CD4-positive, alpha-beta memory T cell (primary cell): ENCODE measurements around the gene RGMA. TPM values are rescaled to one million over a fixed set of nuclear protein-coding genes. Genes with fewer than 3 reads are reported as not detected.

Source experiments
- CTCF ChIA-PET: fragments of 350-600 bp; sonication (Branson Sonifier 250); formaldehyde crosslinking; loops from one replicate; lab custom pipeline; 2021; ENCODE audit warnings: inconsistent platforms; ENCODE audit not compliant: partially characterized antibody; lab: Charles Lee
- POLR2A ChIA-PET: fragments of 350-600 bp; sonication (Branson Sonifier 250); formaldehyde crosslinking; loops from one replicate; lab custom pipeline; 2021; ENCODE audit not compliant: partially characterized antibody; lab: Charles Lee
- DNase-seq, 5 donors: peaks; one replicate each; pipeline versions ENCODE4 v3.0.0 to v3.0.0-alpha.2; 2020 to 2022; ENCODE audit warnings: mixed read lengths in 1 of 5
- H3K27ac ChIP-seq: one replicate; pipeline ENCODE4 v1.7.0; 2013; ENCODE audit warnings: low read depth, low read length
- H3K27me3 ChIP-seq: 2 replicates; pipeline ENCODE4 v1.7.0; 2013; ENCODE audit warnings: mild to moderate bottlenecking, low read length, moderate library complexity; ENCODE audit not compliant: insufficient read depth
- H3K36me3 ChIP-seq: 2 replicates; pipeline ENCODE4 v1.7.0; 2013; ENCODE audit warnings: mild to moderate bottlenecking, low read length, moderate library complexity; ENCODE audit not compliant: insufficient read depth
- H3K4me1 ChIP-seq: 2 replicates; pipeline ENCODE4 v1.7.0; 2013; ENCODE audit warnings: mild to moderate bottlenecking, low read length, moderate library complexity; ENCODE audit not compliant: insufficient read depth
- H3K4me3 ChIP-seq, 2 donors: one replicate each; pipeline ENCODE4 v1.7.0; 2013; ENCODE audit warnings: low read length in 2 of 2, mild to moderate bottlenecking in 1 of 2
- H3K9me3 ChIP-seq, 2 donors: one replicate each; pipeline ENCODE4 v1.7.0; 2013; ENCODE audit warnings: low read length in 2 of 2, control low read depth in 1 of 2; ENCODE audit not compliant: control insufficient read depth in 1 of 2
- H3K27ac Mint-ChIP-seq, 7 donors: one replicate each; pipeline ENCODE4 v1.8.0; 2020 to 2021; ENCODE audit warnings: mixed read lengths in 7 of 7, mild to moderate bottlenecking in 6 of 7, inconsistent platforms in 3 of 7, moderate library complexity in 3 of 7
- H3K27me3 Mint-ChIP-seq, 2 donors: one replicate each; pipeline ENCODE4 v1.8.0; 2020 to 2021; ENCODE audit warnings: mixed read lengths in 2 of 2
- H3K36me3 Mint-ChIP-seq, 2 donors: one replicate each; pipeline ENCODE4 v1.8.0; 2020 to 2021; ENCODE audit warnings: mixed read lengths in 2 of 2, inconsistent platforms in 1 of 2, mild to moderate bottlenecking in 1 of 2
- H3K4me1 Mint-ChIP-seq, 4 donors: one replicate each; pipeline ENCODE4 v1.8.0; 2020 to 2021; ENCODE audit warnings: mixed read lengths in 4 of 4, mild to moderate bottlenecking in 1 of 4
- H3K4me3 Mint-ChIP-seq, 8 donors: one replicate each; pipeline ENCODE4 v1.8.0; 2020 to 2021; ENCODE audit warnings: mixed read lengths in 8 of 8, mild to moderate bottlenecking in 7 of 8, moderate library complexity in 6 of 8, inconsistent platforms in 3 of 8
- H3K9me3 Mint-ChIP-seq, 8 donors: one replicate each; pipeline ENCODE4 v1.8.0; 2020 to 2021; ENCODE audit warnings: mixed read lengths in 8 of 8, mild to moderate bottlenecking in 5 of 8, inconsistent platforms in 3 of 8, moderate library complexity in 1 of 8
- intact Hi-C: fragments of 100-400 bp; cut with micrococcal nuclease; formaldehyde crosslinking; loops from one replicate; pipeline ENCODE4 v1.15.1; 2023
- polyA plus RNA-seq, 2 donors: library from polyadenylated mRNA; unstranded; fragments of 300-500 nt; fragmentation: Illumina TruSeq; gene quantifications; one replicate each; pipeline ENCODE4 v1.2.3, GENCODE V29; 2021
- total RNA-seq, 2 experiments: library from RNA; stranded (reverse); gene quantifications; one replicate each; pipeline ENCODE4 v1.2.3, GENCODE V29; 2021

RGMA gene
- total and polyA plus RNA-seq, 4 experiments from 2014 or later: not detected

GRCh38 chr15:93093765-93094164 is 4.8 kb upstream of the RGMA start:
- ChIA-PET POLR2A (no interaction called here), CTCF (no interaction called here)
- no peaks in the 10 kb centered on the region for H3K36me3 ChIP-seq
- H3K9me3 ChIP-seq: no peaks in the 10 kb centered on the region
- Mint-ChIP-seq H3K4me1 (peaks cover 2 to 10% (median 4%) of the 10 kb centered on the region in 4 donors), H3K36me3 (no peaks in the 10 kb centered on the region), H3K27ac (no peak overlapping the region), H3K27me3 (peaks cover 13 to 16% of the 10 kb centered on the region in 2 donors), H3K9me3 (no peaks in the 10 kb centered on the region), H3K4me3 (no peak overlapping the region)
- no peak overlapping the region for H3K27ac ChIP-seq
- DNase-seq: no peak
- H3K27me3 ChIP-seq: peaks cover 10% of the 10 kb centered on the region
- peaks cover 4% of the 10 kb centered on the region for H3K4me1 ChIP-seq
- intact Hi-C loops: no loop called here
- H3K4me3 ChIP-seq: no peak overlapping the region

GRCh38 chr15:93091465-93091864 is 2.5 kb upstream of the RGMA start:
- Mint-ChIP-seq H3K36me3 (no peaks in the 10 kb centered on the region), H3K4me1 (peaks cover 6 to 16% (median 11%) of the 10 kb centered on the region in 4 donors), H3K4me3 (no peak overlapping the region), H3K27ac (no peak overlapping the region), H3K27me3 (peaks cover 29 to 34% of the 10 kb centered on the region in 2 donors), H3K9me3 (no peaks in the 10 kb centered on the region)
- H3K4me1 ChIP-seq: peaks cover 17% of the 10 kb centered on the region
- intact Hi-C loops: no loop called here
- peaks cover 24% of the 10 kb centered on the region for H3K27me3 ChIP-seq
- H3K9me3 ChIP-seq: no peaks in the 10 kb centered on the region
- POLR2A ChIA-PET: no interaction called here
- H3K4me3 ChIP-seq: no peak overlapping the region
- H3K36me3 ChIP-seq: no peaks in the 10 kb centered on the region
- CTCF ChIA-PET: no interaction called here
- no peak overlapping the region for H3K27ac ChIP-seq
- DNase-seq: no peak

GRCh38 chr15:93089727-93090305 is 805 bp upstream of the RGMA start:
- Mint-ChIP-seq H3K36me3 (no peaks in the 10 kb centered on the region), H3K27me3 (peaks cover 39 to 45% of the 10 kb centered on the region in 2 donors), H3K4me1 (peaks cover 6 to 16% (median 11%) of the 10 kb centered on the region in 4 donors), H3K9me3 (no peaks in the 10 kb centered on the region), H3K27ac (no peak overlapping the region), H3K4me3 (peak overlapping the region; percentile 71 to 88 (median 80))
- ChIA-PET CTCF (interaction anchor here (0.6 to 1.6 kb wide), 2 partner anchors 19 to 1030 kb away, joined by 3 to 4 read pairs; no protein-coding TSS in a partner anchor), POLR2A (no interaction called here)
- Histone ChIP-seq H3K4me1 (peaks cover 17% of the 10 kb centered on the region), H3K4me3 (no peak overlapping the region), H3K27ac (no peak overlapping the region), H3K9me3 (no peaks in the 10 kb centered on the region), H3K27me3 (peaks cover 28% of the 10 kb centered on the region), H3K36me3 (no peaks in the 10 kb centered on the region)
- intact Hi-C loops: loop anchor here (5.0 to 10.0 kb wide), 2 partner anchors 245 to 1232 kb away; no protein-coding TSS in a partner anchor
- DNase-seq: no peak

GRCh38 chr15:93088200-93088980 is 621 bp downstream of the RGMA start:
- Histone ChIP-seq H3K27me3 (peaks cover 28% of the 10 kb centered on the region), H3K4me3 (peak overlapping the region in 1 of 2 donors; percentile 35), H3K9me3 (no peaks in the 10 kb centered on the region), H3K4me1 (peaks cover 17% of the 10 kb centered on the region), H3K27ac (no peak overlapping the region), H3K36me3 (no peaks in the 10 kb centered on the region)
- ChIA-PET POLR2A (interaction anchor here (1.4 to 1.9 kb wide), 3 partner anchors 53 to 1236 kb away, joined by 3 to 9 read pairs (median 4); no protein-coding TSS in a partner anchor), CTCF (interaction anchor here (0.7 to 2.1 kb wide), 37 partner anchors 8 to 1236 kb away, joined by 3 to 22 read pairs (median 4); no protein-coding TSS in a partner anchor)
- Mint-ChIP-seq H3K36me3 (no peaks in the 10 kb centered on the region), H3K4me3 (peak overlapping the region; percentile 79 to 89 (median 84)), H3K27ac (peak overlapping the region in 1 of 7 donors; percentile 65), H3K27me3 (peaks cover 48% of the 10 kb centered on the region in 2 donors), H3K4me1 (peaks cover 6 to 16% (median 11%) of the 10 kb centered on the region in 4 donors), H3K9me3 (no peaks in the 10 kb centered on the region)
- intact Hi-C loops: loop anchor here (5.0 to 10.0 kb wide), 2 partner anchors 246 to 1234 kb away; no protein-coding TSS in a partner anchor
- DNase-seq: peak in 4 of 5 donors; percentile 11 to 35 (median 17)

- peak overlapping the region in 1 of 7 donors; percentile 55 for H3K27ac Mint-ChIP-seq
- Histone ChIP-seq H3K27me3 (peaks cover 28% of the 10 kb centered on the region), H3K4me3 (peak overlapping the region in 1 of 2 donors; percentile 35), H3K9me3 (no peaks in the 10 kb centered on the region), H3K36me3 (no peaks in the 10 kb centered on the region), H3K27ac (no peak overlapping the region), H3K4me1 (peaks cover 17% of the 10 kb centered on the region)
- peaks cover 50 to 51% of the 10 kb centered on the region in 2 donors for H3K27me3 Mint-ChIP-seq
- POLR2A ChIA-PET: interaction anchor here (1.4 to 1.9 kb wide), 3 partner anchors 54 to 1237 kb away, joined by 3 to 9 read pairs (median 4); no protein-coding TSS in a partner anchor
- H3K4me1 Mint-ChIP-seq: peaks cover 6 to 16% (median 11%) of the 10 kb centered on the region in 4 donors
- no peaks in the 10 kb centered on the region for H3K36me3 Mint-ChIP-seq
- peak overlapping the region; percentile 78 to 89 (median 82) for H3K4me3 Mint-ChIP-seq
- no peaks in the 10 kb centered on the region for H3K9me3 Mint-ChIP-seq
- CTCF ChIA-PET: interaction anchor here (0.7 to 2.1 kb wide), 41 partner anchors 8 to 1236 kb away, joined by 3 to 22 read pairs (median 4); no protein-coding TSS in a partner anchor
- intact Hi-C loops: loop anchor here (1.0 to 10.0 kb wide), 3 partner anchors 213 to 1234 kb away; no protein-coding TSS in a partner anchor
- peak; percentile 64 to 75 (median 68) for DNase-seq
These were observed 1.2 kb downstream of the RGMA start for GRCh38 chr15:93087825-93088199.

- H3K27me3 Mint-ChIP-seq: peaks cover 53 to 59% of the 10 kb centered on the region in 2 donors
- Histone ChIP-seq H3K27ac (no peak overlapping the region), H3K9me3 (no peaks in the 10 kb centered on the region), H3K27me3 (peaks cover 28% of the 10 kb centered on the region), H3K36me3 (no peaks in the 10 kb centered on the region), H3K4me1 (peaks cover 17% of the 10 kb centered on the region), H3K4me3 (no peak overlapping the region)
- CTCF ChIA-PET: interaction anchor here (0.7 to 2.1 kb wide), 3 partner anchors 27 to 1220 kb away, joined by 3 to 9 read pairs (median 3); no protein-coding TSS in a partner anchor
- no peaks in the 10 kb centered on the region for H3K36me3 Mint-ChIP-seq
- H3K27ac Mint-ChIP-seq: no peak overlapping the region
- no peak for DNase-seq
- peaks cover 6 to 16% (median 11%) of the 10 kb centered on the region in 4 donors for H3K4me1 Mint-ChIP-seq
- H3K4me3 Mint-ChIP-seq: no peak overlapping the region
- POLR2A ChIA-PET: no interaction called here
- H3K9me3 Mint-ChIP-seq: no peaks in the 10 kb centered on the region
- intact Hi-C loops: loop anchor here (1.0 to 10.0 kb wide), 3 partner anchors 215 to 1236 kb away; no protein-coding TSS in a partner anchor
These were observed 2.2 kb downstream of the RGMA start for GRCh38 chr15:93086791-93087190.
